Right atrium auricular region (tissue), 2 donors: ENCODE results near the gene COPS7A. TPM values are rescaled to one million over a fixed set of nuclear protein-coding genes. Genes with fewer than 3 reads are reported as not detected.
A peak's percentile ranks its signal among the peaks of the same experiment; 100 is the strongest.

Experiments used
- DNase-seq: peaks from one replicate; pipeline ENCODE4 v3.0.0-alpha.2; 2019; ENCODE audit warnings: low spot score
- H3K27ac ChIP-seq, 2 donors: fragments of 200-600 bp; sonication (generic); 1 replicate in 1 of 2; 2 replicates in 1 of 2; pipeline ENCODE4 v1.5.1; 2016 to 2019
- H3K27me3 ChIP-seq, 2 donors: fragments of 200-600 bp; sonication (generic); one replicate each; pipeline versions ENCODE4 v1.5.1 to v1.6.0; 2017 to 2019
- H3K36me3 ChIP-seq: fragments of 200-600 bp; sonication (generic); one replicate; pipeline ENCODE4 v1.5.1; 2016
- H3K4me1 ChIP-seq, 2 donors: fragments of 200-600 bp; sonication (generic); one replicate each; pipeline versions ENCODE4 v1.5.1 to v1.6.0; 2017 to 2019
- H3K4me3 ChIP-seq, 2 donors: fragments of 200-600 bp; sonication (generic); 1 replicate in 1 of 2; 2 replicates in 1 of 2; pipeline ENCODE4 v1.5.1; 2017 to 2019; ENCODE audit warnings: mild to moderate bottlenecking in 1 of 2, moderate library complexity in 1 of 2
- H3K9me3 ChIP-seq, 2 donors: fragments of 200-600 bp; sonication (generic); one replicate each; pipeline ENCODE4 v1.5.1; 2019
- CTCF ChIP-seq, 2 donors: fragments of 200-600 bp; sonication (generic); IDR thresholded peaks; one replicate each; pipeline ENCODE4 v1.5.1; 2019; ENCODE audit warnings: antibody characterized with exemption in 2 of 2
- total RNA-seq, 2 donors: library from RNA; depleted of rRNA; stranded (reverse); fragments of >200 nt; gene quantifications; one replicate each; pipeline ENCODE4 v1.1.0, GENCODE V29; 2016

Gene COPS7A
- total RNA-seq, 2 donors from 2014 or later: 72.7 to 73.6 TPM

GRCh38 chr12:6688999-6689882 is 34.6 kb upstream of the COPS7A start, which contains the start of gene ZNF384:
Gene ZNF384 (minus strand): TSS chr12:6689375. CDS start chr12:6679520, 9,855 bp downstream.
- Histone ChIP-seq H3K4me1 (peaks cover 0 to 40% of the 10 kb centered on the region in 2 donors), H3K36me3 (no peaks in the 10 kb centered on the region), H3K27me3 (no peaks in the 10 kb centered on the region), H3K9me3 (no peaks in the 10 kb centered on the region), H3K27ac (peak within 1 kb of the TSS; percentile 95 to 97), H3K4me3 (peak within 1 kb of the TSS; percentile 80 to 91)
- TF ChIP-seq CTCF (IDR thresholded peaks at IDR 0.05): peak in 1 of 2 donors; percentile 18
- DNase-seq: peak; percentile 98

- Histone ChIP-seq H3K4me1 (peaks cover 0 to 34% of the 10 kb centered on the region in 2 donors), H3K27me3 (no peaks in the 10 kb centered on the region), H3K9me3 (no peaks in the 10 kb centered on the region), H3K27ac (no peak overlapping the region), H3K4me3 (no peak overlapping the region), H3K36me3 (no peaks in the 10 kb centered on the region)
- TF ChIP-seq CTCF (IDR thresholded peaks at IDR 0.05): no peak
- DNase-seq: no peak
Measured at GRCh38 chr12:6691473-6691872, 32.4 kb upstream of the COPS7A start.

- Histone ChIP-seq H3K27me3 (no peaks in the 10 kb centered on the region), H3K9me3 (no peaks in the 10 kb centered on the region), H3K36me3 (no peaks in the 10 kb centered on the region), H3K4me1 (peaks cover 0 to 19% of the 10 kb centered on the region in 2 donors), H3K4me3 (no peak overlapping the region), H3K27ac (no peak overlapping the region)
- no peak for TF ChIP-seq CTCF (IDR thresholded peaks at IDR 0.05)
- DNase-seq: no peak
Measured at GRCh38 chr12:6692888-6693287, 31.0 kb upstream of the COPS7A start.

- H3K27ac ChIP-seq: no peak overlapping the region
- no peak for TF ChIP-seq CTCF (IDR thresholded peaks at IDR 0.05)
- peaks cover 0 to 13% of the 10 kb centered on the region in 2 donors for H3K4me1 ChIP-seq
- peaks cover 0 to 3% of the 10 kb centered on the region in 2 donors for H3K27me3 ChIP-seq
- H3K4me3 ChIP-seq: no peak overlapping the region
- DNase-seq: no peak
- no peaks in the 10 kb centered on the region for H3K36me3 ChIP-seq
- H3K9me3 ChIP-seq: no peaks in the 10 kb centered on the region
Measured at GRCh38 chr12:6693832-6694355, 30.0 kb upstream of the COPS7A start.

- H3K27me3 ChIP-seq: peaks cover 0 to 7% of the 10 kb centered on the region in 2 donors
- no peak for TF ChIP-seq CTCF (IDR thresholded peaks at IDR 0.05)
- peaks cover 0 to 15% of the 10 kb centered on the region in 2 donors for H3K4me1 ChIP-seq
- no peak for DNase-seq
- H3K36me3 ChIP-seq: no peaks in the 10 kb centered on the region
- H3K9me3 ChIP-seq: no peaks in the 10 kb centered on the region
- no peak overlapping the region for H3K4me3 ChIP-seq
- H3K27ac ChIP-seq: no peak overlapping the region
Measured at GRCh38 chr12:6694701-6695100, 29.1 kb upstream of the COPS7A start.
